ENCODE measurements around the gene OR2AJ1. TPM values are rescaled to one million over a fixed set of nuclear protein-coding genes. Genes with fewer than 3 reads are reported as not detected.
A peak's percentile ranks its signal among the peaks of the same experiment; 100 is the strongest.
"Not testable (repeated sequence)": the region's sequence is repeated elsewhere in the genome, so short reads cannot be mapped to it uniquely, and the experiment has no call there.

The OR2AJ1 gene
- total RNA-seq, 6 experiments from 2014 or later = not detected

- H3K27ac ChIP-seq; H3K27me3 ChIP-seq; H3K4me1 ChIP-seq; H3K9me3 ChIP-seq; intact Hi-C loops (cut with DNase I); H3K4me3 ChIP-seq; H3K36me3 ChIP-seq: not testable (repeated sequence)
- peak; percentile 49 to 72 (median 66) for DNase-seq
- ATAC-seq = peak; percentile 45 to 96 (median 89)
- TF ChIP-seq CTCF (IDR thresholded peaks at IDR 0.05) = peak; percentile 35 to 53 (median 46)
- 7% methylated on average over 8 of the region's 44 CpGs for WGBS (ENCODE audit: insufficient coverage, low coverage, low lambda C conversion rate, missing lambda C conversion rate)
Observed at GRCh38 chr1:247936965-247937734, 12.5 kb downstream of the OR2AJ1 start.

GRCh38 chr1:247942624-247943023, 17.9 kb downstream of the OR2AJ1 start:
- ATAC-seq (no peak), DNase-seq (no peak)
- TF ChIP-seq POLR2A (IDR thresholded peaks at IDR 0.05) = no peak
- TF ChIP-seq CTCF (IDR thresholded peaks at IDR 0.05) = no peak
- no peaks in the 10 kb centered on the region for H3K4me1 ChIP-seq
- H3K36me3 ChIP-seq = no peaks in the 10 kb centered on the region
- 63% methylated on average over 6 of the region's 6 CpGs for WGBS (ENCODE audit: insufficient coverage, low coverage, low lambda C conversion rate, missing lambda C conversion rate)
- H3K27me3 ChIP-seq = no peaks in the 10 kb centered on the region
- H3K4me3 ChIP-seq = no peak overlapping the region
- no peaks in the 10 kb centered on the region for H3K9me3 ChIP-seq
- H3K27ac ChIP-seq = no peak overlapping the region
- intact Hi-C loops (cut with DNase I) = no loop called here

GRCh38 chr1:247948558-247948957, 23.9 kb downstream of the OR2AJ1 start, which contains the start of gene OR2L8:
TSS of gene OR2L8 (plus strand) at chr1:247948858. CDS start at chr1:247948858, 0 bp downstream.
- no peak within 1 kb of the TSS for H3K27ac ChIP-seq
- H3K9me3 ChIP-seq = no peaks in the 10 kb centered on the region
- intact Hi-C loops (cut with DNase I) = no loop called here
- H3K27me3 ChIP-seq = no peaks in the 10 kb centered on the region
- no peaks in the 10 kb centered on the region for H3K36me3 ChIP-seq
- DNase-seq (no peak), ATAC-seq (no peak)
- no peak within 1 kb of the TSS for H3K4me3 ChIP-seq
- WGBS (ENCODE audit: insufficient coverage, low coverage, low lambda C conversion rate, missing lambda C conversion rate) = 62% methylated on average over 3 of the region's 3 CpGs
- H3K4me1 ChIP-seq = no peaks in the 10 kb centered on the region
- no peak for TF ChIP-seq POLR2A (IDR thresholded peaks at IDR 0.05)
- no peak for TF ChIP-seq CTCF (IDR thresholded peaks at IDR 0.05)

- no peak for TF ChIP-seq CTCF (IDR thresholded peaks at IDR 0.05)
- TF ChIP-seq POLR2A (IDR thresholded peaks at IDR 0.05) = no peak
- ATAC-seq (no peak), DNase-seq (no peak)
- Histone ChIP-seq H3K27me3 (no peaks in the 10 kb centered on the region), H3K4me3 (no peak overlapping the region), H3K9me3 (no peaks in the 10 kb centered on the region), H3K4me1 (no peaks in the 10 kb centered on the region), H3K36me3 (no peaks in the 10 kb centered on the region), H3K27ac (no peak overlapping the region)
- intact Hi-C loops (cut with DNase I) = no loop called here
- WGBS (ENCODE audit: insufficient coverage, low coverage, low lambda C conversion rate, missing lambda C conversion rate) = no CpG with 5 or more reads among the region's 1 CpG
Observed at GRCh38 chr1:247953408-247953807, 28.7 kb downstream of the OR2AJ1 start.

Measured in right lobe of liver (tissue), 6 donors.